ENCODE results near the gene KIFC3. TPM values are rescaled to one million over a fixed set of nuclear protein-coding genes. Genes with fewer than 3 reads are reported as not detected.

The KIFC3 gene
- total RNA-seq, 4 donors from 2014 or later, result 116 to 206 (median 164) TPM

GRCh38 chr16:57757326-57757786, 44.9 kb downstream of the KIFC3 start:
- 61 to 62% methylated on average over 6 to 9 of the region's 11 CpGs for WGBS, 2 donors
- no peak overlapping the region for H3K4me3 ChIP-seq (ENCODE audit: low read depth, poor library complexity, severe bottlenecking)
- TF ChIP-seq CTCF (IDR thresholded peaks at IDR 0.05), result peak in 1 of 3 donors; percentile 83
- no peak for TF ChIP-seq POLR2A (IDR thresholded peaks at IDR 0.05)
- intact Hi-C loops (cut with DNase I; ENCODE audit: low total_unique reads), result loop anchor here (10.0 kb wide), 2 partner anchors 107 to 237 kb away; no protein-coding TSS in a partner anchor
- DNase-seq (ENCODE audit: low spot score in 2 of 2), result peak; percentile 83 to 98

GRCh38 chr16:57756424-57757325, 45.6 kb downstream of the KIFC3 start:
- H3K4me3 ChIP-seq (ENCODE audit: low read depth, poor library complexity, severe bottlenecking), result no peak overlapping the region
- no peak for TF ChIP-seq CTCF (IDR thresholded peaks at IDR 0.05)
- no peak for TF ChIP-seq POLR2A (IDR thresholded peaks at IDR 0.05)
- no peak for DNase-seq (ENCODE audit: low spot score in 2 of 2)
- WGBS, 2 donors, result 59 to 75% methylated on average over 7 to 9 of the region's 15 CpGs
- intact Hi-C loops (cut with DNase I; ENCODE audit: low total_unique reads), result loop anchor here (10.0 kb wide), 2 partner anchors 108 to 238 kb away; no protein-coding TSS in a partner anchor

GRCh38 chr16:57755726-57756423, 46.4 kb downstream of the KIFC3 start:
- TF ChIP-seq POLR2A (IDR thresholded peaks at IDR 0.05) (no peak), CTCF (IDR thresholded peaks at IDR 0.05) (no peak)
- DNase-seq (ENCODE audit: low spot score in 2 of 2), result no peak
- intact Hi-C loops (cut with DNase I; ENCODE audit: low total_unique reads), result loop anchor here (10.0 kb wide), 2 partner anchors 109 to 239 kb away; no protein-coding TSS in a partner anchor
- 75 to 80% methylated on average over 17 to 18 of the region's 18 CpGs for WGBS, 2 donors
- no peak overlapping the region for H3K4me3 ChIP-seq (ENCODE audit: low read depth, poor library complexity, severe bottlenecking)

- WGBS, 2 donors, result 80 to 82% methylated on average over 14 to 15 of the region's 24 CpGs
- intact Hi-C loops (cut with DNase I; ENCODE audit: low total_unique reads), result loop anchor here (10.0 kb wide), 2 partner anchors 110 to 240 kb away; no protein-coding TSS in a partner anchor
- H3K4me3 ChIP-seq (ENCODE audit: low read depth, poor library complexity, severe bottlenecking), result no peak overlapping the region
- no peak for DNase-seq (ENCODE audit: low spot score in 2 of 2)
- TF ChIP-seq POLR2A (IDR thresholded peaks at IDR 0.05), result no peak
- no peak for TF ChIP-seq CTCF (IDR thresholded peaks at IDR 0.05)
Observed at GRCh38 chr16:57755061-57755684, 47.1 kb downstream of the KIFC3 start.

GRCh38 chr16:57754354-57755060, 47.8 kb downstream of the KIFC3 start:
- intact Hi-C loops (cut with DNase I; ENCODE audit: low total_unique reads), result loop anchor here (10.0 kb wide), 2 partner anchors 110 to 240 kb away; no protein-coding TSS in a partner anchor
- DNase-seq (ENCODE audit: low spot score in 2 of 2), result no peak
- 62 to 72% methylated on average over 9 of the region's 9 CpGs for WGBS, 2 donors
- no peak overlapping the region for H3K4me3 ChIP-seq (ENCODE audit: low read depth, poor library complexity, severe bottlenecking)
- no peak for TF ChIP-seq POLR2A (IDR thresholded peaks at IDR 0.05)
- no peak for TF ChIP-seq CTCF (IDR thresholded peaks at IDR 0.05)
